HL-60 (cell line): Measurements from ENCODE around the gene VIPAS39.

Experiments
- DNase-seq, 2 experiments: peaks; one replicate each; pipeline ENCODE4 v3.0.0-alpha.2; 2010 to 2020; ENCODE audit warnings: low read depth in 1 of 2, low spot score in 1 of 2
- H3K27ac ChIP-seq: fragments of 250-450 bp; sonication (Bioruptor Pico); replicated peaks from 2 replicates; pipeline ENCODE4 v1.5.1; 2020; ENCODE audit warnings: mild to moderate bottlenecking, moderate library complexity
- H3K27me3 ChIP-seq: fragments of 250-450 bp; sonication (Bioruptor Pico); 2 replicates; pipeline ENCODE4 v1.5.1; 2021; ENCODE audit warnings: mild to moderate bottlenecking, moderate library complexity; ENCODE audit not compliant: insufficient read depth, poor library complexity, severe bottlenecking
- H3K4me3 ChIP-seq: replicated peaks from 2 replicates; pipeline ENCODE4 v1.5.1; 2011; ENCODE audit warnings: mild to moderate bottlenecking, control low read depth, low read length; ENCODE audit not compliant: insufficient read depth
- CTCF ChIP-seq: IDR thresholded peaks from one replicate; pipeline ENCODE4 v1.5.1; 2011; ENCODE audit warnings: low read length, control low read depth, inconsistent platforms; ENCODE audit not compliant: insufficient read depth
- GABPA ChIP-seq: IDR thresholded peaks from 2 replicates; pipeline ENCODE4 v1.6.1; 2012; ENCODE audit warnings: low read depth
- POLR2AphosphoS5 ChIP-seq: IDR thresholded peaks from 2 replicates; pipeline ENCODE4 v1.6.1; 2012; ENCODE audit warnings: low read depth
- SPI1 ChIP-seq: IDR thresholded peaks from 2 replicates; pipeline ENCODE4 v1.6.1; 2012; ENCODE audit warnings: low read depth, mild to moderate bottlenecking, borderline replicate concordance
- long read RNA-seq: library from polyadenylated mRNA; unstranded; transcript quantifications from one replicate; pipeline ENCODE4 v2.0.0, GENCODE V29; 2020
- TF ChIP-seq, protein P1 (sequence below): IDR thresholded peaks from 2 replicates; pipeline ENCODE4 v1.6.1; 2012; ENCODE audit warnings: low read depth; ENCODE audit not compliant: insufficient replicate concordance

VIPAS39 gene
- long read RNA-seq, transcript VIPAS39-202 (21 exons, 2,761 nt) = minor isoform, 10 of 142 reads
- long read RNA-seq, transcript VIPAS39-211 (20 exons, 2,562 nt) = major isoform, 112 of 142 reads
- long read RNA-seq, partial matches to known transcripts = 3 of 142 reads
- long read RNA-seq, other reads (novel, unspliced or antisense) = 14 of 142 reads

GRCh38 chr14:77457522-77458248 lies at the start of gene VIPAS39, which contains the start of gene AHSA1:
Gene VIPAS39, minus strand, starts transcription at chr14:77457601. Its CDS starts 3,499 bp downstream, at chr14:77454102.
Gene AHSA1, plus strand, starts transcription at chr14:77458093. Its CDS starts 97 bp downstream, at chr14:77458190.
- TF ChIP-seq POLR2AphosphoS5 = peak; percentile 28; the same call in 1 of the 2 replicates
- TF ChIP-seq SPI1 = no peak
- peak; percentile 95 for TF ChIP-seq GABPA
- TF ChIP-seq CTCF = no peak
- TF ChIP-seq, protein P1, sequence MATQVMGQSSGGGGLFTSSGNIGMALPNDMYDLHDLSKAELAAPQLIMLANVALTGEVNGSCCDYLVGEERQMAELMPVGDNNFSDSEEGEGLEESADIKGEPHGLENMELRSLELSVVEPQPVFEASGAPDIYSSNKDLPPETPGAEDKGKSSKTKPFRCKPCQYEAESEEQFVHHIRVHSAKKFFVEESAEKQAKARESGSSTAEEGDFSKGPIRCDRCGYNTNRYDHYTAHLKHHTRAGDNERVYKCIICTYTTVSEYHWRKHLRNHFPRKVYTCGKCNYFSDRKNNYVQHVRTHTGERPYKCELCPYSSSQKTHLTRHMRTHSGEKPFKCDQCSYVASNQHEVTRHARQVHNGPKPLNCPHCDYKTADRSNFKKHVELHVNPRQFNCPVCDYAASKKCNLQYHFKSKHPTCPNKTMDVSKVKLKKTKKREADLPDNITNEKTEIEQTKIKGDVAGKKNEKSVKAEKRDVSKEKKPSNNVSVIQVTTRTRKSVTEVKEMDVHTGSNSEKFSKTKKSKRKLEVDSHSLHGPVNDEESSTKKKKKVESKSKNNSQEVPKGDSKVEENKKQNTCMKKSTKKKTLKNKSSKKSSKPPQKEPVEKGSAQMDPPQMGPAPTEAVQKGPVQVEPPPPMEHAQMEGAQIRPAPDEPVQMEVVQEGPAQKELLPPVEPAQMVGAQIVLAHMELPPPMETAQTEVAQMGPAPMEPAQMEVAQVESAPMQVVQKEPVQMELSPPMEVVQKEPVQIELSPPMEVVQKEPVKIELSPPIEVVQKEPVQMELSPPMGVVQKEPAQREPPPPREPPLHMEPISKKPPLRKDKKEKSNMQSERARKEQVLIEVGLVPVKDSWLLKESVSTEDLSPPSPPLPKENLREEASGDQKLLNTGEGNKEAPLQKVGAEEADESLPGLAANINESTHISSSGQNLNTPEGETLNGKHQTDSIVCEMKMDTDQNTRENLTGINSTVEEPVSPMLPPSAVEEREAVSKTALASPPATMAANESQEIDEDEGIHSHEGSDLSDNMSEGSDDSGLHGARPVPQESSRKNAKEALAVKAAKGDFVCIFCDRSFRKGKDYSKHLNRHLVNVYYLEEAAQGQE = no peak
- Histone ChIP-seq H3K27ac (peak within 1 kb of the TSS; percentile 96), H3K4me3 (peak within 1 kb of the TSS; percentile 90), H3K27me3 (no peaks in the 10 kb centered on the region)
- DNase-seq = peak; percentile 86 to 94

- TF ChIP-seq SPI1 (no peak), CTCF (no peak), GABPA (no peak)
- TF ChIP-seq, protein P1 = no peak
- Histone ChIP-seq H3K27me3 (no peaks in the 10 kb centered on the region), H3K4me3 (no peak overlapping the region), H3K27ac (no peak overlapping the region)
- DNase-seq = no peak
Observed at GRCh38 chr14:77505031-77505430, 47.6 kb upstream of the VIPAS39 start.

GRCh38 chr14:77503138-77503537 lies 45.7 kb upstream of the VIPAS39 start:
- TF ChIP-seq, protein P1 = no peak
- TF ChIP-seq SPI1 (no peak), POLR2AphosphoS5 (no peak), GABPA (no peak)
- DNase-seq = no peak
- Histone ChIP-seq H3K4me3 (no peak overlapping the region), H3K27ac (no peak overlapping the region), H3K27me3 (no peaks in the 10 kb centered on the region)
